Panc1 (cell line): ENCODE data around the gene RAB23. TPM values are rescaled to one million over a fixed set of nuclear protein-coding genes. Genes with fewer than 3 reads are reported as not detected.
A peak's percentile ranks its signal among the peaks of the same experiment; 100 is the strongest.

Source experiments
- ATAC-seq: fragments of 200-7000 bp; cut with Tn5 transposase; 2 replicates; pipeline ENCODE4 v1.9.1; 2020; ENCODE audit warnings: mild to moderate bottlenecking, moderate library complexity
- BruUV-seq: library from RNA; stranded (reverse); fragments of 400-500 nt; replicated peaks from 2 replicates; lab custom pipeline; 2021; lab: Mats Ljungman, UMichigan
- CTCF ChIA-PET: fragments of 300-600 bp; sonication (Branson Sonifier 250); formaldehyde crosslinking; loops from one replicate; lab custom pipeline; 2022; ENCODE audit warnings: antibody characterized with exemption; lab: Charles Lee
- POLR2A ChIA-PET: fragments of 300-600 bp; sonication (Branson Sonifier 250); formaldehyde crosslinking; loops from one replicate; lab custom pipeline; 2022; ENCODE audit warnings: antibody characterized with exemption; lab: Charles Lee
- DNase-seq: peaks from one replicate; pipeline ENCODE4 v3.0.0-alpha.2; 2010; ENCODE audit warnings: low read depth, low spot score
- H3K27ac ChIP-seq: 2 replicates; pipeline ENCODE4 v1.5.1; 2011; ENCODE audit warnings: mild to moderate bottlenecking, low read length, inconsistent platforms
- H3K27me3 ChIP-seq: fragments of 200-500 bp; sonication (Bioruptor generic); 2 replicates; pipeline ENCODE4 v1.6.0; 2014; ENCODE audit warnings: low read length, inconsistent platforms; ENCODE audit not compliant: control insufficient read depth, insufficient read depth
- H3K36me3 ChIP-seq: fragments of 200-500 bp; sonication (Bioruptor generic); 2 replicates; pipeline ENCODE4 v1.5.1; 2014; ENCODE audit warnings: inconsistent platforms, mild to moderate bottlenecking, low read length, moderate library complexity; ENCODE audit not compliant: control insufficient read depth, insufficient read depth
- H3K4me1 ChIP-seq: 2 replicates; pipeline ENCODE4 v1.5.1; 2011; ENCODE audit warnings: inconsistent platforms, mild to moderate bottlenecking, low read length, moderate library complexity; ENCODE audit not compliant: control insufficient read depth, insufficient read depth
- H3K4me3 ChIP-seq, 2 experiments: 2 replicates each; pipeline ENCODE4 v1.5.1; 2011 to 2012; ENCODE audit warnings: low read depth in 2 of 2, low read length in 2 of 2, mild to moderate bottlenecking in 2 of 2, inconsistent platforms in 1 of 2, moderate library complexity in 1 of 2
- H3K9me3 ChIP-seq: fragments of 200-500 bp; sonication (Bioruptor generic); 2 replicates; pipeline ENCODE4 v1.5.1; 2014; ENCODE audit warnings: low read depth, mild to moderate bottlenecking, inconsistent platforms, low read length, moderate library complexity; ENCODE audit not compliant: control insufficient read depth, insufficient read depth
- CTCF ChIP-seq: fragments of 450-650 bp; IDR thresholded peaks from 2 replicates; pipeline ENCODE4 v1.5.1; 2017; ENCODE audit warnings: mild to moderate bottlenecking
- POLR2AphosphoS5 ChIP-seq: IDR thresholded peaks from 2 replicates; pipeline ENCODE4 v1.6.1; 2012; ENCODE audit warnings: mild to moderate bottlenecking, low read depth, low read length, moderate library complexity
- REST ChIP-seq, 2 experiments: IDR thresholded peaks; 2 replicates each; pipeline ENCODE4 v1.6.1; 2011 to 2012; ENCODE audit warnings: low read depth in 2 of 2, control low read depth in 1 of 2, low read length in 1 of 2, mild to moderate bottlenecking in 1 of 2, moderate library complexity in 1 of 2; ENCODE audit not compliant: insufficient read depth in 1 of 2
- SIN3A ChIP-seq: IDR thresholded peaks from 2 replicates; pipeline ENCODE4 v1.6.1; 2012; ENCODE audit warnings: low read depth, mild to moderate bottlenecking, low read length, moderate library complexity, borderline replicate concordance; ENCODE audit not compliant: insufficient read depth
- TCF7L2 ChIP-seq: IDR thresholded peaks from 2 replicates; pipeline ENCODE4 v1.6.1; 2011; ENCODE audit warnings: mild to moderate bottlenecking, low read depth, low read length, inconsistent platforms
- in situ Hi-C: cut with HindIII; loops from 2 replicates; pipeline ENCODE4 v1.10.0; 2016; ENCODE audit warnings: low sequenced_read_pairs, low pct_unique_long_range_greater_than_20kb
- intact Hi-C: fragments of 100-400 bp; cut with micrococcal nuclease; formaldehyde crosslinking; loops from one replicate; pipeline ENCODE4 v1.10.0; 2022; ENCODE audit not compliant: unreplicated experiment
- total RNA-seq: library from RNA; stranded (reverse); gene quantifications from one replicate; pipeline ENCODE4 v1.2.1, GENCODE V29; 2021; ENCODE audit not compliant: unreplicated experiment

The RAB23 gene
- total RNA-seq, 1 experiment from 2014 or later, result 25.5 TPM

- in situ Hi-C loops, result no loop called here
- H3K4me3 ChIP-seq, result peak overlapping the region; percentile 89 to 92
These were observed 48.1 kb downstream of the RAB23 start for GRCh38 chr6:57173886-57174510.

More at GRCh38 chr6:57173886-57174510, 48.1 kb downstream of the RAB23 start:
- intact Hi-C loops, result loop anchor here (10.0 kb wide), 1 partner anchor 219 kb away; the partner anchor contains the start of gene BEND6
- no peak for TF ChIP-seq CTCF
- no peak for TF ChIP-seq TCF7L2
- TF ChIP-seq POLR2AphosphoS5, result no peak
- no peak for TF ChIP-seq SIN3A
- TF ChIP-seq REST (IDR thresholded peaks at IDR 0.05; ENCODE audit: insufficient read depth in 1 of 2, low read depth in 2 of 2, low read length in 1 of 2), result no peak
- Histone ChIP-seq H3K27ac (peak overlapping the region; percentile 95), H3K27me3 (no peaks in the 10 kb centered on the region), H3K36me3 (peaks cover 6% of the 10 kb centered on the region), H3K4me1 (peaks cover 54% of the 10 kb centered on the region), H3K9me3 (no peaks in the 10 kb centered on the region)
- TSS peak; percentile 55 for BruUV-seq
- POLR2A ChIA-PET, result no interaction called here
- DNase-seq (peak; percentile 61), ATAC-seq (no peak)
- CTCF ChIA-PET, result interaction anchor here (0.6 kb wide), 1 partner anchor 581 kb away, joined by 3 read pairs; no protein-coding TSS in a partner anchor
